Measurements from ENCODE around the gene FAH. TPM values are rescaled to one million over a fixed set of nuclear protein-coding genes. Genes with fewer than 3 reads are reported as not detected.

FAH gene
- total RNA-seq, 1 donor from 2014 or later: 46.5 TPM

GRCh38 chr15:80191897-80192595, 39.2 kb downstream of the FAH start:
- intact Hi-C loops (cut with micrococcal nuclease): no loop called here

GRCh38 chr15:80194186-80194585, 41.4 kb downstream of the FAH start:
- intact Hi-C loops (cut with micrococcal nuclease): no loop called here

DNA sequence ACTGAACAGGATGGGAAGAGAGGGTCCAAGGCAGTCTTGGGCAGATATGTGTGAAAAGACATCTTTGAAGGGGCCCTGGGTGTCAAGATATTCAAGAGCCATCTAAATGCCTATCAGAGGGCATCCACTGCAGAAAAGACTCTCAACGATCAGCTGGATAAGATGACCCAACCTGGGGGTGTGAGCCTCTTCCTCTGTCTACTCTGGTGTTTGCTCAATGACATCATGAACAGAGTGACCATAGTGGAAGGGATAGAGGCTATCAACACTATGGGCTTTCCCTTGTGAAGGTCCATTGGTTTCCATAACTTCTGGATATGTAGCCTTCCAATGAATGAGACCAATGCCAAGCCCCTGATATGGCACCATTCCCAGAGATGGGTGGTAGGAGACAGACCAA, 42.1 kb downstream of the FAH start:
- intact Hi-C loops (cut with micrococcal nuclease): no loop called here

GRCh38 chr15:80199366-80199765, 46.6 kb downstream of the FAH start:
- intact Hi-C loops (cut with micrococcal nuclease): no loop called here

- intact Hi-C loops (cut with micrococcal nuclease): no loop called here
Observed at GRCh38 chr15:80199869-80200268, 47.1 kb downstream of the FAH start.

- intact Hi-C loops (cut with micrococcal nuclease): no loop called here
Observed at GRCh38 chr15:80201256-80202015, 48.6 kb downstream of the FAH start.

GRCh38 chr15:80202016-80202315, 49.2 kb downstream of the FAH start:
- intact Hi-C loops (cut with micrococcal nuclease): no loop called here

DNA sequence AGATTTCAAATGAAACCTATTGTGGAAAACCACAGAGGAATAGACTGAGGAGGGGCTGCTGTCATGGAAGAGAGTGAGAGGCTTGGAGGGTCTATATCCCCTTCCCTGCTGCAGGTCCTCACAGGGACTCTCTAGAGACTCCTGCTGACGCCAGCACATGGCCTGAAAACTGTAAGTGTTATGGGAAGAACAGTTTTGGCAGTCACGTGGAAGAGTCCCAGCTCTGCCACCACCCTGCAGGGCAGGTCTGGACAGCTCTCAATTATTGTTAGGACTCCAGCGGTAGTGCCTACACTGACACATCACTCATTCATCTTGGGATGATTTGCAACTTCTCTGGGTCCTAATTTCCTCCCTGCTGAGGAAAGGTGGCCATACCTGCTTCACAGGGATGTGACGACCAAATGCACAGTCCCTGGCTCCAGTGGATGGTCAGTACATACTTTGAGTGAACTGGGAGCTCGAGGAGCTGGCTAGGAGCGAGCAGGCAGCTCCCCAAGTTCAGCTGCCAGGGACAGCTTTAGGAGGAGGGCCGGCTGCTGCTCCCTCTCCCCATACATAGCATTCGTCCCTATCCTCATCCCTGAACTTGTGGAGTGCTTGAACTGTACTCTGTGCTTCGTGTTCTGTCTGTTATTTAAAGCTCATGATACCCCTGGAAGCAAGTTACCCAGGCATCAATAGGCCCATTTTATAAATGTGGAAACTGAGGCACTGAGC, 50.0 kb downstream of the FAH start:
- intact Hi-C loops (cut with micrococcal nuclease): no loop called here

DNA sequence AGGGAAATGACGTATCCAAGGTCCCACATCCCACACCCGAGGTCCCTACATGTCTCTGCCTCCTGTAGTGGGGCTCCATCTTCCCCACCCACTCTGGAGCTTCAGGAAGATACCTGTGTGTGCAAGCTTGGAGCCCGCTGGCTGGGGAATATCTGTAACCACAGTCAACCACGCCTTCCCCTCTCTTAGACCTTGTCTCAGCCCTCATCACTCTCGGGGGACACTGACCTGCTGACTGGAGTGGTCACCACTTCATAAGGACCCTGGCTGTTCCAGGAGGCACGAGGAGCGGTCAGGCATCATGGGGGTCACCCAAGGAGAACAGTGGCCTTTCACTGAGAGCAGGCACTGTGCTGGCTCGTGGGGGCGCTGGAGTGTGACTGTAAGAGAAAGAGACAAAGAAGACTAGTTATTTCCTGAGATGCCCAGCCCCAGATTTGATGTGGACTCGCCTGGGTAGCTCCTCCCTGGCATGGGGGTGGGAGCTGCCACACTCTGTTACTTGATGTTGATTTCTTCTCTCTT, 50.6 kb downstream of the FAH start:
- intact Hi-C loops (cut with micrococcal nuclease): no loop called here

DNA sequence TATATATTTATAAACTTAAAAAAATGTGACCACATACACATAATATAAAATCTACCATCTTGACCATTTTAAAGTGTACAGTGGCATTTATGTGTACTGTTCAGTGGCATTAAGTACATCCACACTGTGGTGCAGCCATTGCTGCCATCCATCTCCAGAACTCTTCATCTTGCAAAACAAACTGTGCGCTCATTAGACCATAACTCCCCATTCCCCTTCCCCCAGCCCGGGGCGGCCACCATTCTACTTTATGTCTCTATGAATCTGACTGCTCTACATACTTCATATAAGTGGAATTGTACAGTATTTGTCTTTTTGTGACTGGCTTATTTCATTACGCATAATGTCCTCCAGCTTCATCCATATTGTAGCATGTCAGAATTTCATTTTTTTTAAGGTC, 51.4 kb downstream of the FAH start:
- intact Hi-C loops (cut with micrococcal nuclease): no loop called here

DNA sequence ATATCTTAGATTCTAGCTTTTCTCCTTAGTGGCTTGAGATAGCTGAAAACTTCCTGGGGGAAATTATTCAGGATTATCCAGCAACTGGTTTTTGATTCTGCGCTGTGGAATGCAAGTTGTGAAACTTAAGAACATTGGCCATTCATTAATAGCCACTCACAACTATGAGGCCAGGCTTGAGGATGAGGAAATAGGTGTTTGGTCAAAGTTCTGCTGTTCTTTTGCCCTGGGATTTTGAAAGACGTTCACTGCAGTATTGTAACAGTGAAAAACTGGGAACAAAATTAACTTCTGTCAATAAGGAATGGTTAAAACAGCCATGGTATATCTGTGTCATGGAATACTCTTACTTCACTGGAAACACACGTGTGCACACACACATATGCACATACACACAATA, 55.1 kb downstream of the FAH start:
- intact Hi-C loops (cut with micrococcal nuclease): no loop called here

DNA sequence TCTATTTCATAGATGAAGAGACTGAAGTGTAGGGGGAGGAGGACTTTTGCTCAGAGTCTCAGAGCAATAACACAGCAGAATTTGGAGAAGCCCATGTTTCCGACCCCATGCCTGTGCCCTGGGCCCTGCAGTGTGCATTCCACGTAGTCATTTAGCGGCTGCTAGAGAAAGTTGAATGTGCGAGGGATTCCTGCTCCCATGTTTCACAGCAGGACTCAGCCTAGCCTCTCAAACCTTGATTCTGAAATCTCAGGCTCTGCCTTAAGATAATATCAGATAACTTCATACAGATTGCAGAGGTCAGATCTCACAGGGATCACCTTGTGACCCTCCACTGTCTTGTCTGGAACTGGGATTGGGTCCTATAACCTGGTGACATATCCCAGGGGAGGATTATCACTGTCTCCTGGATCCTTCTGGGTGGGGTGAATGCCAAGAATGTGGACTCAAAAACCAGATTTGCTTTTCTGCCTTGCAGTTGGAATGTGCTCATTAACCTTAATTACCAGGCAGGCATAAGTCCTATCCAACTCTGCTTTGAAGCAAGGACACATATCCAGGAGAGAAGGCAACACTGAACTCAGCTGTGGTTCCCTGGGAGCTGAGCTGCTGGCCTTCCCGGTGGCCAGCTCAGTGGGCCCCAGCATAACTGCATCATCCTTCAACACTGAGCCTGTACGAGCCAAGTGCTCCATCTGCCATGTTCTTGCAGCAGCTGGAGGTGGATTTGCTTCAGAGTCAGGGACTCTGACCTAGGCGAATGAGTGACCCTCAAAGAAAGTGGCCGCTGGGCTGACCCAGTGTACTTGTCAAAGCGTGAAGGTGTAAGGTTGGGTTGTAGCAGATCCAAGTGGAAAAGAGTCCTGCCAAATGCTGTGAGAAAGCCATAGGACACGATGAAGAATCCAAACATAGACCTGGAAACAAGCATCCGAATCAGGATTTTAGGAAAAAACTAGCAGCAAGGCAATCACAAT, 56.2 kb downstream of the FAH start:
- intact Hi-C loops (cut with micrococcal nuclease): no loop called here

GRCh38 chr15:80210611-80211573, 58.1 kb downstream of the FAH start:
- intact Hi-C loops (cut with micrococcal nuclease): no loop called here

DNA sequence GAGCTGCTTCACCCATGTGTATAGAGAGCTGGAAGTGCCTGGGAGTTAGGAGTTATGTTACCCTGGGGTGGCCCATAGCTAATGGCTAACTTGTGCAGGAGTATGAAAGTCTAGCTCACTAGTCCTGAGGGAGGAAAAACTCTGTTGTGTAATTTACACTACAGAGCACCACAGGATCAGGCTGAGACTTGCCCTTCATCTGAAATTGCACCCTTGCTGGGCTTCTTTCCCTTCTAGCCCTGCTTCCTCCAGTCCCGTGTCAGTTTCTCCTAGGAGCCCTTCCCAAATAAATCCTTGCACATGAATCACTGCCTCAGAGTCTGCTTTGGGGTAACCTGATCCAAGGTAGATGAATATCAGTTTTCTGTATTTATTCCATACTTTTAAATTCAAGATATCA, 59.2 kb downstream of the FAH start:
- intact Hi-C loops (cut with micrococcal nuclease): no loop called here

GRCh38 chr15:80214910-80215309, 62.1 kb downstream of the FAH start:
- intact Hi-C loops (cut with micrococcal nuclease): no loop called here

DNA sequence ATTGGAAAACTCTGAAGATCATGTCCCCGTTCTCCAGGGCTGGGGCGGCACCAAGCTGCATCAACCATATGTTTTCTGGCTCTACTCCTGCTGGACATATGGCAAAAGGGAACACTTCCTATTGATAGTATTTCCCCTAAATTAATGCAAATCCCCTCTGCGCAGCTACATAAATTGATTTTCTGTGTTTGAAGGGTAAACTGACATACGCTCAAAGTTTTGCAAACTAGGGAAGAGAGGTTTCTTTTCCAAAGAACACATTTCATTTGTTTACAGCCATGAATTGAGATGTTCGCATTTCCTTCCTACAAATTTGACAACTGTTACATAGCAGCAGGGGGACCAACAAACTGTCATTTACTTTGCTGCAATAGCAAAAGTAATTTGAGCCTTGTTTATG, 63.3 kb downstream of the FAH start:
- intact Hi-C loops (cut with micrococcal nuclease): no loop called here

DNA sequence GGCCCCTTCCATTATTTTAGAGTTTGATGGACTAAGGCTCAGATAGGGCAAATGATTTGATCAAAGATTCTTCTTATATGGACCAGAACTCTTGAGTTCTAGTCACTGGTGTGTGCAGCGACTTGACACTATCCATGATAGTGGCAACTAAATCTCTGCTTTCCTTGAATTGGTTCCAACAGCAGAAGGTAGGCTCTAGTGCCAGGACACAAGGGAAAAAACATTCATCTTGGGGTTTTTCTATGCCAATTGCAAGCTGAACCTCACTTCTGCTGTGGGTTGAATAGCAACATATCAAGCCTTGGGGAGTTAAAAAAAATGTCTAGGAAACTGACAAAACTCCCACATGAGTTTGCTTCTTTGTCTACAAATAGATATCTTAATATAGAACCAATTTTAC, 64.1 kb downstream of the FAH start:
- intact Hi-C loops (cut with micrococcal nuclease): no loop called here

DNA sequence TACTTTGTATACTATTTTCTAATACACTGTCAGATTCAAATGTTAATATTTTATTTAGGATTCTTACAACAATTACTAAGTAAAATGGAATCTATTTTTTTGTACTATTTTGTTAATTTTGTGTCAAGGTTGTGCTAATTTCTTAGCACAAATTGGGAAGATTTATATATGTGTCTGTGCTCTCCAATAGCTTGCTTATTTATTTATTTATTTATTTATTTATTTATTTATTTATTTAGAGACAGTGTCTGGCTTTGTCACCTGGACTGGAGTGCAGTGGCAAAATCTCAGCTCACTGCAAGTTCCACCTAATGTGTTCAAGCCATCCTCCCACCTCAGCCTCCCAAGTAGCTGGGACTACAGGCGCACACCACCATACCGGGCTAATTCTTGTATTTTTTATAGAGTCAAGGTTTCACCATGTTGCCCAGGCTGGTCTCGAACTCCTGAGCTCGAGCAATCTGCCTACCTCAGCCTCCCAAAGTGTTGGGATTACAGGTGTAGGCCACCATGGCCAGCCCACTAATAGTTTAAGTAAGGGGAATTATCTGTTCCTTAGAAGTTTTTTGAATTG, 64.6 kb downstream of the FAH start:
- intact Hi-C loops (cut with micrococcal nuclease): no loop called here

DNA sequence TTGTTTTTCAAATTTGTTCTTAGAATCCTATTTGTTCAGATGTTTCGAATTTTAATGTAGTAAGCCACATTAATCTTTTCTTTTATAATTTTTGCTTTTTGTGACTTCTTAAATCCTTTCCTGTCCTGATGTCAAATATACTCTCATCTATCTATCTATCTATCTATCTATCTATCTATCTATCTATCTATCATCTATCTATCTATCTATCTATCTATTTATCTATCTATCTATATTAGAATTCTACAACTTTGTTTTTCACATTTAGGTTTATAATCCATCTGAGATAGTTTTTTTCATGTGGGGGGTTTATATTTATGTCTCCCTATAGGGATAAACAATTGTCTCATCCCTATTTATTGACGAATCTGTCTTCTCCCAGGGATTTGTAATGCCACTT, 67.2 kb downstream of the FAH start:
- intact Hi-C loops (cut with micrococcal nuclease): no loop called here

Measured in T-helper 2 cell treated with Interferon-gamma antibody and Interleukin-4, amounts not matched to agents 100 ng/mL and 5 ng/mL, for 36 hours (primary cell).